HG03342 (cell line): ENCODE measurements around the gene SND1.

ENCODE experiments used
- ATAC-seq: cut with Tn5 transposase; IDR thresholded peaks from one replicate; pipeline ENCODE4 v1.9.1; 2021; ENCODE audit warnings: mild to moderate bottlenecking, moderate library complexity; ENCODE audit not compliant: unreplicated experiment

Gene SND1

DNA sequence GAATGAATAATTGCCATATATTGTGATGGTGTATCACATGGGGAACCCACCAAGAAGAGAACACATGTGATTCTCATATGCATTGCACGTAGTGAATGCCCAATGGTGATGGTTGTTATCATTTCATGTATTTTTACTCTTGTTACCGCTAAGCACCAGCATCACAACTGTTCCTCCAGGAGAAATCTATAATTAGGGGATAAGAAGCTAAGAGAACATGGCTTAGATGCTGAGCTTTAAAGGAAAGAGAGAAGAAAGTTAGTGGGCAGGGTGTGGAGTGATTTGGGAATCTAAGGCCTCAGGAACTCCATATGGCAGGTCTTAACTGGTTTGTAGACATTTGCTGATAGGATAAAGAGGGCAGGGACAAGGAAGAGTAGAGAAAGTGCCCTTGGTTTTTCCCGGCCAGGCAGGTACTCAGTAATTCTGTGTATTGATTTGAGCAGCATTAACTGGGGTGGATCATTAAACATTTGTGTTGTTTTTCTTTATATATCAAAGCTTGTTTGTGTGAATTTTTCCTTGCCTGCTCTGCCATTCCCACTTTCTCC is 233.3 kb downstream of the SND1 start:
- ATAC-seq: no peak

DNA sequence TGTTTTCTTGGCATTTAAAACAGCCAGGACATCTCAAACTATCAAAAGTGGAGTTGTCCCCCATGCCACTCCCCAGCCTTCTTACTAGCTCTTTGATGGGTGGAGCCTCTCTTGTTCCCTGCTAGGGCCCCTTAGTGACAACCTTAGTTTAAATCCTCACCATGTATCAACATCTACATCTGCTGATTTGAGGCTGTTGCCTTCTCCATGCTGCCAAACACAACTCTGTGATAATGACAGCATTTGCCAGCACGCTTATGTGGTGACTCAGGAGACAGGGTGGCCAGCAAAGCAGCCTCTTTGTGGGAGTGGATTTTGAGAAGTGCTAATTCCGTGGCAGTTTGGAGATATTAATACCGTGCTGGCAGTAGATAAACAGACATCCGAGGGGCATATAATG is 233.8 kb downstream of the SND1 start:
- no peak for ATAC-seq

DNA sequence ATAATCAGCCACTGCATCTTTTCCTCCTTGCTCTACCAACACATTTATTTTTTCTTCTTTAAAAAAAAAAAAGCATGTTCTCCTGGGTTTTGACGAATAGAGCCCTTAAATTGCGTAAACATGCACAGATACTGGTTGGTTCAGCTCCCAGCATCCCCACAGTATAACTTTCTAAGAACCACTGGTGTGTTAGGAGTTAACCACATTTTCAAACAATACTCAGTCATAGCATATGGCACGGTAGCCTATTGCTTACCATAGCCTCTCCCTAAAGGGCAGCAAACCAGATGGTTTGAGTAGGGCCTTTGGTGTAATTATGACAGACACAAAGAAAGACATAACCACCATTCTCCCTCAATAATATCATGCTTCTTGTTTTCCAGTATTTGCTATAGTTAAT is 234.3 kb downstream of the SND1 start:
- no peak for ATAC-seq

DNA sequence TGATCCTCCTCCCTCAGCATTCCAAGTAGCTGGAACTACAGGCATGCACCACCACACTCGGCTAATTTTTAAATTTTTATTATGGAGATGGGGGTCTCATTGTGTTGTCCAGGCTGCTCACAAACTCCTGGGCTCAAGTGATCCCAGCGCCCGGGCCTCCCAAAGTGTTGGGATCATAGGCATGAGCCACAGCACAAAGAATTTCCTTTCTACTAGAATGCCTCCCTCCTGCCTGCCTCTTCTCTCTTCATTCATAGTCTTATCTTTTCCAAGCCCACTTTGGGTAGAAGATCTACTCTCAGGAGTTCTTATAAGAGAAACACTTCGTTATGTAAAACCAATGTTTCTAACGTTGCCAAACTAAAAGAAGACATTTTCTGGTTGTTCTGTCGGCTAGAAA is 235.1 kb downstream of the SND1 start:
- ATAC-seq: no peak

DNA sequence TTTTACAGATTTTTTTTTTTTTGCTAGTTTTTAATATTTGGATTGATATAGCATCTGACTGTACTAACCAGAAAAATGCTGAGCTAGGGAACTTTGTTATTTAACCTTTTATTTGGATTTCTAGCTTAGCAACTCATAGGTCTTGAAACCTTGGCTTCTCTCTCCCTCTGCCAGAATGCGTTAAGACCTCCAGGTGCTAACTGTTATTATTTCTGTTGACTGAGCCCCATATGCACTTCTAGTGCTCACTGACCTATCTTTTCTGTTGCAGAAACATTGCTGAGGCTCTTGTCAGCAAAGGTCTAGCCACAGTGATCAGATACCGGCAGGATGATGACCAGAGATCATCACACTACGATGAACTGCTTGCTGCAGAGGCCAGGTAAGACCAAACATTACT is 235.6 kb downstream of the SND1 start:
- ATAC-seq: no peak

DNA sequence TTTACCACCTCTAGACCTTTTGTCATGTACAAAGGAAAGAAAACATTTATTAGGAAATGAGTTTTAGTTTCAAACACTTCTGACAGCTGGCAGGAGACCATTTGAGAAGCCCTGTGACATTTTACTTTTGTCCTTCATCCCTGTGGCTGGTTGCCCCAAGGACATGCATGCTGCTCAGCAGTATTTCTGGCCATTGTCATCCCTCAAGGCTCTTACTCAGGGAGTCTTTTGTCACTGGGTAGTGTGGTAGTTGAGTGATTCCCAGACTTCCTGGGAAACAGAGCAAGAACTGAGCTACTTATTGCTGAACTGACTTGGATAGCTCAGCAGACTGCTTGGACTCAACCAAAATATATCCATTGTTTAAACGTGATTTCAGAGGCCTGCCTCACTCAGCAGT is 236.4 kb downstream of the SND1 start:
- no peak for ATAC-seq

DNA sequence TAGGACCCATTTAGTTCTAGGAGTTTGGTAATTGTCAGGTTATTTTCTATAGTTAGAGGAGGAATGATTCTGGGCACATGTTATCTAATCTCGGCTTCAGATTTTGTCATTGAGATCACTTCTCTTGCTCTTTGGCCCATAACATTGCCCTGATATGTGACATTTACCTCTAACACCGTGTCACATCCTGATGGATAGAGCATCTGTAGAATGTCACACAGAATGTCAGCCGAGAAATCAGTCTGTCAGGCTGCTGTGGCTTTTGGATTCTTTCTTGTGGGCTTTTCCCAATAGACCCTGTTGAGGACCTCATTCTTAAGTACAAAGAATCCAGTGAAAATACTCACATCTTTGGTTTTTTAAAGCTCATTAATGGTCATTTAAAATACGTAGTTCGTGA is 236.8 kb downstream of the SND1 start:
- no peak for ATAC-seq

DNA sequence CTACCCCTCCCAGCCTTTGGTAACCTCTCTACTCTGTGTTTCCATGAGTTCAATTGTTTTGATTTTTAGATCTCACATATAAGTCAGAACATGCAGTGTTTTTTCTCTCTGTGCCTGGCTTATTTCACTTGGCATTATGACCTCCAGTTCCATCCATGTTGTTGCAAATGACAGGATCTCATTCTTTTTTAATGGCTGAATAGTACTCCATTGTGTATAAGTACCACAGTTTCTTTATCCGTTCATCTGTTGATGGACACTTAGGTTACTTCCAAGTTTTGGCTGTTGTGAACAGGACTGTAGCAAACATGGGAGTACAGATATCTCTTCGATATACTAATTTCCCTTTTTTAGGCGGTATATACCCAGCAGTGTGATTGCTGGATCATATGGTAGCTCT is 237.7 kb downstream of the SND1 start:
- no peak for ATAC-seq

DNA sequence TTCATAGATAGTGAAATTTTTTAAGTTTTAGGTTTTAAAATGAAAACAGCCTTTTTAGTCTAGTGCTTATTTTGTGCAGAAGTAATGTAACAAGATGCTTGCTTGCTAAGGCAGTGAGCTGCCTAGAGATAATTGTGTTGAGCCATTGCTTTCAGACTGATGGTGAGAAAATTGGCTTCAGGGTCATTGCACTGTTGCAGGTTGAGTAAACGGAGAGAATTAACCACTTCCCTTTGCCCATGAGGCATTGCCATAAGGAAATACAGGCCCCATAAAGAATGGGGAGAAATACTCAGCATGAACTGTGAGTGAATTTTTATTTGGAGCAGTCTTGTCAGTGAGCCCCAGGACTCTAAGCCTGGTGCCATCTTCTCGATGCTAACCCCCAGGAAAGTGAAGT is 238.7 kb downstream of the SND1 start:
- ATAC-seq: no peak

DNA sequence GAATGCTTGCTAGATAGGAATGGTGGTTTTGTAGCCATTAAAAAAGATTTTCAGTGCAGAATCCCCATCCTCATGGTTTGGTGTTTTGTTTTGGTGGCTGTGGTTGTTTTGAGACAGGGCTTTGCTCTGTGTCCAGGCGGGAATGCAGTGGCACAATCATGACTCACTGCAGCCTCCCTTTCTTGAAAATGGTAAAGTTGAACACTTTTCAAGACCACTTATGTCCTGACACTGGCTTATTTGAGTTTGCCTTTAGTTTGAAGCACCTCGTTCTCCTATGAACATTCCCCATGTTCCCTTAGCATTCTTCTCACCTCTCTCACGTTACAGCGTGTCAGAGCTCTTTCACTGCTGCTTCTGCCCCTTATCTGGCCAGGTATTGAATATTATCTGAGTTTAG is 239.2 kb downstream of the SND1 start:
- no peak for ATAC-seq

DNA sequence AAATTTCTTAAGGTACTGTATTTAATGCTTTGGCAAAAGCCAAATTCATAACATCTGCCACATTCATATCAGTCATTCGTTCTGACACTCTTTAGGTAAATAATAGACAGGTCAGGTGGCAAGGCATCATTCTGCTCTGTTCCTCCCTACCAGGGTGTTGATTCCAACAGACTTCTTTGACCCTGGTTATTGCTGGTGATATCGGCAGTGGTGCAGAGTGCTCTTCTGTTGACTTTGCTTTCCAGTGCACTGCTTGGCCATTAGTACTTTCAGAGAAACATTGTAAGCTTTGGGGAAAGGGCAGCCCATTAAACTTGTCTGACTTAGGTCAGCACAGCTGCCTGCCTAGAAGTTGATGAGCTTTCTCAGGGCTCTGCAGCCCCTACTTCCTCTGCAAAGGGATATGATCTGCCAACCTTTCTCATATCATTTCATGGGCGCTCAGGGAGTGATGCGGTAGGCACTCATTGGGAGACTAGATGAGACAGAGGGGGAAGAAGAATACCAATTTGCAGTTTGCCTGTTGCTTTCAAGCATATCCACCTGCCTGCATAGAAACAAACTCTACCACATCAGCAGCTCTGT is 240.0 kb downstream of the SND1 start:
- ATAC-seq: no peak

DNA sequence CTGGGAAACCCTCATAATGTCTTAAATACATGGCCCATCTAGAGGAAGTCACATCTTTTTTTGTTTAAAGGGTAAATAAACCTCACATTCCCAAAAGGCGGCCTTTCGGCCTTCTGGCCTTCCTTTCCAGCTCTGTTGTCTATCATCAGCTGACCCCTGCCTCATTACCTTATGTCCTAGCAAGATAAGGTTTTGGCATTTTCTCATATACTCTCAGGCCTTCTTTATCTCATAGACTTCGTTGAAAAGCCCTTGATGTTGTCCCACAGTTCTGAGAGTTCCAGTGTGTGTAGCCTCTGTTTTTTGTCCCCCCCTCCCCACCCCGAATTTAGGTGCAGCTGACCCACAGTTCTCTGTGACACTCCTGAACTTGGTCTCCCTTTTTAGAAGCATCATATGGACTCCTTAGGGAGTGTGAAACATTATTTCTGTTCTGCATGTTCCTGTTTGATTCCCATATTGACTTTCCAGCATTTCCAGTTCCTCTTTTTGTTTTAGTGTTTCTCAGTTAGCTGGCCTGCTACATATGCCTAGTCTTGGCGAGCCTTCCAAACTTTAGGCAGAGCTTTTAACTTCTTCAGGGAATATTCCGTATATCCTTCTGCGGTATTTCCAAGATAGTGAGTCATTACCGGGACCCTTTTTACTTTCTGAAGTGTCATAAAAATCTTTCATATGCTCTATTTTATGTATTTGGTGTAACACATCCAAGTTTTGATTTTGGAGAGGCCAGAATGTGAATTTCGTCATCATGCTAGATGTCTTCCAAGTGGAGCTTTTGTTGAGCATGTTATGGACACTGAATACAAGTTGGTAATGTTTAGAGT is 240.7 kb downstream of the SND1 start:
- no peak for ATAC-seq

DNA sequence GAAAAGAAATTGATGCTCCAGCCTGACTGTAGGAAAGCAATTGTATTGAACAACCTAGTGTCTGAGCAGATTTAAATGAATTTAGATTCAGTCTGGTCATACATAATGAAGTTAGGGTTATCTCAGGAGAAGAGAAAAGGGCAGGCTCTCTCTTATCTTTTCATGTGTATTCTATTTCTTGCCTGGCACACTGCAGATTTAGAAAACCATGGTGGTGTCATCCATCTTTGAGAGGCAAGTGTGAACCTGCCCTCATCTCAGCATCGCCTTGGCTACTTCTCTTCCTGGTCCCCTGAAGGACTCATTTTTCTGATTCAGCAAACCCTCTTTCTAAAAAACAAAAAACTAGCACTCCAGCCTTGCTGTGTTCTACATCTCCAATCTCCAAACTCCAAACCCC is 241.6 kb downstream of the SND1 start:
- ATAC-seq: no peak

DNA sequence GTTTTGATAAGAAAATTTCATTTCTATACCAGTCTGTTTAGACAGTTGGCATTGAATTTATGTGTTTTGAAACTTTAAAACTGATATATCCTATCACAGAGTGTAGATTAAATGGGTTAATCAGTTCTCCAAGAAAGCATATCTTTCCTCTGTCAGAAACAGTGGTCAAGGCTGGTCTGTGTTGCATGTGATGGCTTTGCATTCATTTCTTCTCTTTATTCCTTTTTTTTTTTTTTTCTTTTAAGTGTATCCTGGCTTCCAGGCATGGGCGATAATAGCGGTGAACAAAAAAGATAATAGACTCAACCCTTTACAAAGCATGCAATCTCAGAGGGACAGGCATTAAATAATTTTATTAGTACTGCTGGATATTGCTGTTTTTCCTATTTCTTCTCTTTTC is 242.6 kb downstream of the SND1 start:
- no peak for ATAC-seq

DNA sequence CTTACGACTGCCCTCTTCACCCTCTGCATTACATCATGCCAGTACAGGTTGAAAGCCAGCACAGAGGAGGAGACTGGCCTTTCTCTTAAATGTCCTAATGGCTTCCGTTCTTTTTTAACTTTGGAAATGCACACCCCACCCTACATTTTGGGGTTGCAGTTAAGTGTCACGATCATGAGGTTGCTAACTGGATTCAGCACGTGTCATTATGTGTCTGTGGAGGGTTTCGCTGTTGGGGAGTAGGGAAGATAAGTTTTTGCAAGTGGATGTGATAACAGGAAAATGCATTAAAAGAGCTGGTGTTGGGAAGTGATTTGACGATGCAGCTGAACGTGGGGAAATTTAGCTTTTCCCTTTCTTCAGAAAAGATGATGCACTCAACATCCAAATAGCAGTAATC is 243.4 kb downstream of the SND1 start:
- no peak for ATAC-seq

DNA sequence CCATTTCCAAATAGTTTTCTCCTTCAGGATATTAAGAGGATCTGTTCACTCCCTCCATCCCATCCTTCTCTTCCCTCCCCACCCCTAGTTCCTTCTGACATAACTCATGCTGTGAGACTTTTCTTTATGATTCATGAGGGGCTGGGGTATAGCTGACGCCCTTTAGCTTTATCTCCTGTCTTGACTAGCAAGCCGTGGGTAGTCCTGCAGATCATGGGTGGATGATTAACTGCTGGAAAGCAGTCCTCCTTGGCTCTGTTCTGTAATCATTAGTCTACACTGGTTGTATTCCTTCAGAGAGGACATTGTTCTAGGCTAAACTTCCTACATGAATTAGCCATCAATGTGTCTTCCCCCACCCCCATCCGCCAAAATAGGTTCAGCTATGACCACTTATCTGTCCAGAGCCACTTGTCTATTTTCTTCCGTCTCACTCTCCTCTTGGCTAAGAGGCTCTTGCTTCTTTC is 243.9 kb downstream of the SND1 start:
- no peak for ATAC-seq

DNA sequence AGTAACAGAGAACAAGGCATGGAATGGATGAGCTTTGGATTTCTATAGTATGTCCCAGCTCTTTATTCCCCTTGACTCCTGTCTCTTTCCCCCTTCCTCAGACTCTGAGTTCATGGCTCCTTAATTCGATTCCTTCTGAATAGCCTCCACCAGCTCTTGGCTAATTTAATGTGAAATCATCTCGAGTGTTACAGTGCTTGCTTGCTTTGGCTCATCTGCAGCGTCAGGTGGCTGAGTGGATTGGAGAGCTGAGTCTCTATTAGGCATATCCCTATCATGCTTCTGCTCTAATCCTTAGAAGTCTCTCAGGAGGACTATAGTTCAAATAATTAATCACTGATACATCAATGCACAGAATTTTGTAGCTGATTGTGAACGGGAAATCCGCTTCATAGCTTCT is 244.7 kb downstream of the SND1 start:
- no peak for ATAC-seq

DNA sequence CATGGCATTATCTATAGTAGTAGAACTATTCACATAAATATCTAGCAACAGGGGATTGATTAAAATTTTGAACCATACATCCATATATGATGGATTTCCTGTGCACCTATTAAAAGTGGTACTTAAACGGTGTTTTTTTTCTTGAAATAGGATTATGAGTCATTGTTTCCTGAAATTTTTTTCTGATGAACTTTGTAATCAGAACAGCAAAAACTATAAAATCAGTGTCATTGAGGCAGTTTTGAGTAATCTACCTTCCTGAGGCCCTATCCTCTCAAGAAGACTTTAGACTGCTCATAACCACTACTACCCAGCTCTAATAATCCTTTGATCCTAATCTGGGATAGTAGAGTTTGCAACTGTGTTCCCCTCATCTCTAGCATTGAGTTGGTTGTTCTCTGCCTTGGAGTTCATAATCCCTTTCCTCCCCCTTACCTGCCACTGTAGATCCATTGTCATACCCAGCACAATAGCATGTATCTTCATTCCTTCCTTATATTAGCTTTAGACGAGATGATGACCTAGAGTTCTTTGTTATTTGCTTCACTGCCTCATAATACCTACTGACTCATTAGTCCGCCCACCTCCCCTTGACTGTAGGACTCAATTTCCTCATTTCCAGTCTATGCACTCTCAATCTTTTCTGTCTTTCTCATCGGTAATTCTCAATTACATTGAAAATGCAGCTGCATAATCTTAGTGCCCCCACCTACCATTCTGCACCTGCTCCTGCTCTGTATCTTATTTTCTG is 245.9 kb downstream of the SND1 start:
- ATAC-seq: no peak

DNA sequence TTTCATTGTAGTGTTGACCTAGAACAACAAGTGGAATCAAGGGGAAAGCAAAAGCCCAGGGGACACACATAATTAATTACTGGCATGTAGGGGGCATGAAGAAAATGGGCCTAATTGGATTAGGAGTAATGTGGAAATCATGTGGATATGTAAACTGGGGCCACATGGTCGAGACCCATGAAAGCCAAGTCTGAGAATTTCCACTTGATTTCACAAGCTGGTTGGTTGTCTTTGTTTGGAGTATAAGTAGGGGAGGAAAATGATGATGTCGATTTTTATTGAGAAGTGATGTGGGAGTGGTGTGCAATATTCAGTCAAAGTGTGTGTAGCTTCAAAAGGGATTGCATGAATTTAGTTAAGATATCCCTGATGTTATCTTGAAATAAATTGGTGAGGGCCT is 247.4 kb downstream of the SND1 start:
- no peak for ATAC-seq

DNA sequence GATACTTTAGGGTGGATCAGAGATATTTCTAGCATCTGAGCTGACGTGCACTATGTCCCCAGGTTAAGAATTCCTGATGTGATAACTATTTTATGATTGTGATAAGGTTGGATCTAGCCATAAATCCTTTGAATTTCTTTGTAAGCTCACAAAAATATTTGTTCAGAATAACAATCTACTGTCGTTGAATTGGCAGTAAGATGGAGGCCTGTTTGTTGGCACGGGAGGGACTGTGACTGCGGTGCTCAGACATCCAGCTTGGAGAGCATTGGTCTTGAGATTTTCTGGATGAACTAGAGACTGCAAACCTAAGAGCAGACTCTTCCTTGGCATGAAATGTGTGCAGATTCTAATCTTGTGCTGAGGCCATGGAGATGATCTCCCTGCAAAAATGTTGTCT is 248.1 kb downstream of the SND1 start:
- no peak for ATAC-seq

DNA sequence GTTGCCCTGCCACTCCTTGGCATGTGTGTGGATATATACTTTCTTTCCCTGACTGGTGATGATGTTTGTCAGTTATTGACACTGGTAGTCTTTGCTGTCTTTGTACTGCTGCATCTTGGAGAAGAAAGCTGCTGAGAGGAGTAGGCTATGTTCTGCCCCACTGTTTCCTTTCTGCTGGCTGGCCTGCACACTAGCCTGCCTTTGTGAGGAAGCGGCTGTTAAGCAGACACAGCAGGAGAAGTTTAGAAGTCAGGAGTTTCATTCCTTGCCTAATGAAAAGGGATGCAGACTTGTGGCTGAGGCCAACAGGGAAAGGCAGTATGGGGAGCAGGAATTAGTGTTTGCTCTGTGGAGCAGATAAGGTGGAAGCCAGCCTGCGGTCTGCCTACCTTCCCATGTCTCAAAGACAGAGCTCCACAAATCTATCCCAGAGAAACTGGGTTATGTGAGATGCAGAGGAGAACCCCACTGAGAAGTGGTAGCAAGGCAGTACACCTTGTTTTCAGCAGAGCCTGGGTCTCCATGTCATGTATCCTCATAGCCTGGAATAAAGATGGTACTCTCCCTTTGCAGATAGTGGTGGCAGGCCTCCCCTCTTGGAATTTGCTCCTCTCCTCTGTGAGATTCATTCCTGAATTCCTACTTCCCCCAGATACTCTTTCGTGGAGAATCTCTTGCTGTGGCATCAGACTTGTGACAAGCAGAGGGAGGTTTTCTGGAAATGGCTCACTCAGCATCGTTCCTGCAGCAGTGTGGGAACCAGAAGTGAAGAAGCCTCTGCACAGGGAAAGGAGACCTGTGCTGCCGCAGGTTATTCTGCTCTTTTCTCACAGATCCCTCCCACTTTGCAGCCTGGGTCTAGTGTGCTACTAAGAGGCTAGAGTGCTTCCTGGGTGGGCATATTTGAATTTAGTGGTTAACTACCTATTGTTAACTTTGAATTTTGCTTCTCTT is 249.0 kb downstream of the SND1 start:
- peak; percentile 36 for ATAC-seq
